ENCODE measurements around the gene CPT1C. TPM values are rescaled to one million over a fixed set of nuclear protein-coding genes. Genes with fewer than 3 reads are reported as not detected.
"Not testable (repeated sequence)": the region's sequence is repeated elsewhere in the genome, so short reads cannot be mapped to it uniquely, and the experiment has no call there.

CPT1C gene
- total RNA-seq, 1 donor from 2014 or later: 3.1 TPM

DNA sequence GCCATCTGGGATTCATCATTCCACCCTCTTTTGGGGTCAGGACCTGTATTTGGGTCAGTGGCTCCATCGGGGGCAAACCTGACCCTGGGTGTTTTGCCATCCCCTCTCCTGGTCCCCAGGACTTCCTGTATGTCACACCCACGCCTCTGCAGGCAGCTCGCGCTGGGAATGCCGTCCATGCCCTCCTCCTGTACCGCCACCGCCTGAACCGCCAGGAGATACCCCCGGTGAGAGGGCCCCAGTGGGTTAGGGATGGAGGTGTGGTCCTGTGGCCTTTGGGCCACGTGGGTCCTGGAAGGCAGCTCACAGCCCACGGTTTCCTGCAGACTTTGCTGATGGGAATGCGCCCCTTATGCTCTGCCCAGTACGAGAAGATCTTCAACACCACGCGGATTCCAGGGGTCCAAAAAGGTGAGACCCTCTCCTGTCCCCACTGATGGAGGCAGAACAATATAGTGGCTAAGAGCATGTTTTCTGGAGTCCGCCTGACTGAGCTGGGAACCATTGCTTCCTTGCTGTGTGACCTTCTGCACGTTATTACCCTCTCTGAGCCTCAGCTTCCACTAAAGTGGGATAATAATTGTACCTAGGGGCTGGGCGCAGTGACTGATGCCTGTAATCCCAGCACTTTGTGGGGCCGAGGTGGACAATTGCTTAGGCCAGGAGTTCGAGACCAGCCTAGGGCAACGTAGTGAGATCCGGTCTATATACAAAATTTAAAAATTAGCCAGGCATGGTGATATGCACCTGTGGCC, 14.1 kb downstream of the CPT1C start:
- no peak for DNase-seq (ENCODE audit: low spot score)

DNA sequence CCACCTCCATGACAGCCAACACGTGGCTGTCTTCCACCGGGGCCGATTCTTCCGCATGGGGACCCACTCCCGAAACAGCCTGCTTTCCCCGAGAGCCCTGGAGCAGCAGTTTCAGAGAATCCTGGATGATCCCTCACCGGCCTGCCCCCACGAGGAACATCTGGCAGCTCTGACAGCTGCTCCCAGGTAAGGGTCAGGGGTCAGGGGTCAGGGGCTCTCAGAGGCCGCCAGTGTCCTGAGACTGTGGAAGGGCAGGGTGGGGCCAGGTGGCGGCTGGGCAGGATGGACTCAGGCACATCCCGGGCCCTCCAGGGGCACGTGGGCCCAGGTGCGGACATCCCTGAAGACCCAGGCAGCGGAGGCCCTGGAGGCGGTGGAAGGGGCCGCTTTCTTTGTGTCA, 15.0 kb downstream of the CPT1C start:
- no peak for DNase-seq (ENCODE audit: low spot score)

DNA sequence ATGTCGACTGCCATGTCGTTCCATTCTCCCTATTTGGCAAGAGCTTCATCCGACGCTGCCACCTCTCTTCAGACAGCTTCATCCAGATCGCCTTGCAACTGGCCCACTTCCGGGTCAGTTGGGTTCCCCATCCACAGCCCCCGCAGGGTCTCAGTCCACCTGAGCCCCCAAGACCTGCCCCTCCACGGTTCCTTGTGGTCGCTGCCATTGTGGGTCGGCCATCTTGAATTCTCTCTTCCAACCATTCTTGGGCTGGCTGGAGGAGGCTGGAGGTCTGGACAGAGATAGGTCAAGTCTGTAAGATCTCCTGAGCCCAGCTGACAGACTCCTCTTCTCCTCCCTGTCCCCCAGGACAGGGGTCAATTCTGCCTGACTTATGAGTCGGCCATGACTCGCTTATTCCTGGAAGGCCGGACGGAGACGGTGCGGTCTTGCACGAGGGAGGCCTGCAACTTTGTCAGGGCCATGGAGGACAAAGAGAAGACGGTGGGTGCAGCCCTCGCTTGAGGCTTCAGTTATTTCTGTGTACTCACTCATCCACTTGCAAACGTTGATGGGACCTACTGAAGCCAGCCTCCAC, 19.5 kb downstream of the CPT1C start:
- DNase-seq (ENCODE audit: low spot score): no peak

DNA sequence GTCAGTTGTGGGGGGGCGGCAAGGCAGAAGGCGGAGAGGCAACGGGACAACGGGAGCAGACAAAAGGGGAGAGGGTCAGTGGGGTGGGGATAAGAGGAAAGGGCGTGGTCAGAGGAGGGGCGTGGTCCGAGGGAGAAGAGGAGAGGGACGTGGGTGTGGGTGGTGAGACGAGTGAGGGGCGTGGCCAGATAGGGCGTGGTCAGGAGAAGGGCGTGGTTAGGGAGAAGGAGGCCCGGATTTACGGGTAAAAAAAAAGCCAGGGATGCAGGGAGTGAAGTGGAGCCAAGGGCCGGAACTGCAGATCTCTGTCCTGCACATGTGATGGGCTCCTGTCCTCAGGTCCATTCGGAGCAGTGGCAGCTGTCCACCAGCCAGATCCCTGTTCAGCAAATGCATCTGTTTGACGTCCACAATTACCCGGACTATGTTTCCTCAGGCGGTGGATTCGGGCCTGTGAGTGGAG, 21.5 kb downstream of the CPT1C start:
- peak; percentile 55 for DNase-seq (ENCODE audit: low spot score)

DNA sequence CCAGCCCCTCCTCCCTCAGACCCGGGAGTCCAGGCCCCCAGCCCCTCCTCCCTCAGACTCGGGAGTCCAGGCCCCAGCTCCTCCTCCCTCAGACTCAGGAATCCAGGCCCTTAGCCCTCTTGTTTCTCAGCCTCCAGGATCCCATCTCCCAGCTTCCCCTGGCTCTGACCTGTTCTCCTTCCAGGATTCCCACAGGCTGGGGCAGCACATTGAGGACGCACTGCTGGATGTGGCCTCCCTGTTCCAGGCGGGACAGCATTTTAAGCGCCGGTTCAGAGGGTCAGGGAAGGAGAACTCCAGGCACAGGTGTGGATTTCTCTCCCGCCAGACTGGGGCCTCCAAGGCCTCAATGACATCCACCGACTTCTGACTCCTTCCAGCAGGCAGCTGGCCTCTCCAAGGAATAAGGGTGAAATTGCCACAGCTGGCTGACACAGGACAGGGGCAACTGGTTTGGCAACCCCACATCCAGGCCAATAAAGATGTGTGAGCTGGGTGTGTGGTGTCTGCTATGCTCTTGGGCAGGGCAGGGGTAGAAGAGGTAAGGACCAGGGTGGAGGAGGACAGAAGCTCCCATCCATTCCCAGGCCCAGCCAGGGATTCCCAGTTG, 22.4 kb downstream of the CPT1C start:
- DNase-seq (ENCODE audit: low spot score): no peak

DNA sequence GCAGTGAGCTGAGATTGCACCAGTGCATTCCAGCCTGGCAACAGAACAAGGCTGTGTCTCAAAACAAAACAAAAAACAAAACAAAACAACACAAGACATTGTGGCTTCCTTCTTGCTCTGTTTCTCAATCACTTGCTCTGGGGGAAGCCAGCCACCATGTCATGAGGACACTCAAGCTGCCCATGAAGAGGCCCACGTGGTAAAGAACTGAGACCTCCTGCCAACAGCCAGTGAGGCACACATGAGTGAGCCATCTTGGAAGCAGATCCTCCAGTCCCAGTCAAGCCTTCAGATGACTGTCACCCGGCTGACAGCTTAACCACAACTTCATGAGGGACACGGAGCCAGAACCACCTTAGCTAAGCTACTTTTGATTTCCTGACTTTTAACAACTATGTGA, 25.2 kb downstream of the CPT1C start:
- no peak for DNase-seq (ENCODE audit: low spot score)

DNA sequence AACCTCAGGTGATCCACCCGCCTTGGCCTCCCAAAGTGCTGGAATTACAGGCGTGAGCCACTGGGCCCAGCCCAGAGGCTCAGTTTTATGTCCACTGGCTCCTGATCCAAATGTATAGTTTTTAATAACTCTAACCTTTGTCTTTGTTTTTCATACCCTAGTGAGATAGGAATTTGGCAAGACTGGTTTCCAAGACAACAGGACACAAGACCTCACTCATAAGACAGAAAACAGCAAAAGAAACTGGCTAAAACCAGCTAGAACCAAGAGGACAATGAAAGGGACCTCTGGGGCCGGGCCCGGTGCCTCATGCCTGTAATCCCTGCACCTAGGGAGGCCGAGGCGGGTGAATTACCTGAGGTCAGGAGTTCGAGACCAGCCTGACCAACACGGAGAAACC, 27.6 kb downstream of the CPT1C start:
- DNase-seq (ENCODE audit: low spot score): no peak

DNA sequence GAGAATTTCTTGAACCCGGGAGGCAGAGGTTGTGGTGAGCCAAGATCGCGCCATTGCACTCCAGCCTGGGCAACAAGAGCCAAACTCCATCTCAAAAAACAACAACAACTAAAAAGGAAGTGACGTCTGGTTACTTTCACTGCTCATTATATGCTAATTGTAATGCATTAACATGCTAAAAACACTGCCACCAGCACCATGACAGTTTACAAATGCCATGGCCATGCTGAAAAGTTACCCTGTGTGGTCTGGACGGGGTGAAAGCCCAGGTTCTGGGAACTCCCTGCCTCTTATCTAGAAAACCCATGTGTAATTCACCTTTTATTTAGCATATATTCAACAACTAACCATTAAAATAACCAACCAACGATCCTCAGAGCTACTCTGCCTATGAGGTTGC, 28.1 kb downstream of the CPT1C start:
- DNase-seq (ENCODE audit: low spot score): no peak

DNA sequence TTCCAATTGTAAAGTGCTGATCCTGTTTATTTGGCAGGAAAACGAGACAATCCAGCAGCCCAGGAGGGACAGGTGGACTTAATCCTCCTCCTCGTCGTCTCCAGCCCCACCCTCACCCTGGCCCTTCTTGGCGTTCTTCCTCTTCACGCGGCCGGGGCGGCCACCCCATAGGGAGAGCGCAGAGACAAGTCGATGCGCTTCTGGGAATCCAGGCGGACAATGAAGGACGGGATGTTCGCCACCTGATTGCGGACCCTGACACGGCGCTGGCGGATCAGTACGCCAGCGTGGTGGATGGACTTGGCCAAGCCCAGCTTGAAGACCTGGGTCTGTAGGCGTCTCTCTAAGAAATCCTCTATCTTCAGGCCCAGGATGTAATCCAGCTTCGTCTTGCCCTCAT, 28.5 kb downstream of the CPT1C start:
- not testable (repeated sequence) for DNase-seq (ENCODE audit: low spot score)

DNA sequence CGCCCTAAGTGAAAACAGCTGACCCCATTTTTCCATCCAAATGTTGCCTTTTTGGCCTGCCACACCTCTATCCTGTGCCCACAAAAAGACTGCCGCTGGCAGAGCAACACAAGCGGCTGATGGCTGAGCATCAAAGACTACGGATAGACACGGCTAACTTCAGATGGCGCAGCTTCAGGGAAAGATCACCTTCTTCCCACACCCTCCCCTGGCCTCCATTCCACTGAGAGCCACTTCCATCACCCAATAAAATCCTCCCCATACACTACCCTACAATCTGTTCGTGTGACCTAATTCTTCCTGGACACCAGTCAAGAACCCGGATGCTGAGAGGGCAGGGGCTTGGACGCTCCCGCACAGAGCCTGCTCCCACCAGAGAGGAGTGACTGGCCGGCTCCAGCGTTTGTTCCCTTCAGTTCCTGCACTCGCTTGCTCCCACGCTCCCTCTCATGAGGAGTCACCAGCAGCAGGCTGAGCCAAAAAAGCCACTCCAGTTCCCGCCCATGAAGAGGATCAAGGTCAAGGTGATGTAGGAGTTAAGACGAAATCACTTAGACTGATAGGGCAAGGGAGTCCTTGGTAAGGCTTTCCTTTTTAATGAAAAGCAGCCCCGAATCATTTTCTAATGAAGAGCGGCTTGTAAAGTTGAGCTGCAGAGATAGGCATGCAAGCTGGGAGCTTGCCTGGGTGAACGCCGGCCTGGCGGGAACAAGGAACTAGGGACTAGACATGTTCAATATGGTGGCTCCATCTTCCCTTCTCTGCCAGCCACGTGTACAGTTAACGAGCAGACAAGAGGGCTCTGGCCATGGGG, 36.5 kb downstream of the CPT1C start:
- DNase-seq (ENCODE audit: low spot score): peak; percentile 52

DNA sequence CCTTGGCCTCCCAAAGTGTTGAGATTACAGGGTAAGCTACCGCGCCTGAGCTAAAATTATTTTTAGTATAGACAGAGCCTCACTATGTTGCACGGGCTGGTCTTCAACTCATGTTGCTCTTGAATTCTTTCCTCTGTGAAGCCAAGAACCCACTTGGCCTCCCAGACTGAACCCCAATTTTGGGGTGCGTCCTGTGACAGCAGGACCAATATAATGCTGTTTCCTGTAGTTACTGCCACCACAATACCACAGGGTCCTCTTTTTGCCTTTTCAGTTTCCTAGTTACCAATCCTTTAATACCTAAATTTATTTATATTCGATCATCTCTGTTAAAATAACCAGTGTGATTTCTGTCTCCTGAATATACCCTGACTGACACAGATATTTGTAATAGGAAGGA, 39.2 kb downstream of the CPT1C start:
- no peak for DNase-seq (ENCODE audit: low spot score)

DNA sequence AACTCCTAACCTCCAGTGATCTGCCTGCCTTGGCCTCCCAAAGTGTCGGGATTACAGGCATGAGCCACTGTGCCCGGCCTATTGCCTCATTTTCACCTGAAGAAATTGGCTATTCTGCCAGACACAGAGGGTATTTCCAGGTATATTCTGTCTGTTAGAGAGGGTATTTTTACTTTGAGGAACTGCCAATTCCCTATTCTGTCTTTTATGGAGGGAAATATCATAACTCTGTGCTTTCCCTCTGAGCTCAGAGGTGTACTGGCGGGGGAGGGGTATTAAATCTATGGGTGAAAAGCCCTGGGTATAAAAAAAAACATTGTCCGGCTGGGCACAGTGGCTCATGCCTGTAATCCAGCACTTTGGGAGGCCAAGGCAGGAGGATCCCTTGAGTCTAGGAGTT, 47.4 kb downstream of the CPT1C start:
- no peak for DNase-seq (ENCODE audit: low spot score)

DNA sequence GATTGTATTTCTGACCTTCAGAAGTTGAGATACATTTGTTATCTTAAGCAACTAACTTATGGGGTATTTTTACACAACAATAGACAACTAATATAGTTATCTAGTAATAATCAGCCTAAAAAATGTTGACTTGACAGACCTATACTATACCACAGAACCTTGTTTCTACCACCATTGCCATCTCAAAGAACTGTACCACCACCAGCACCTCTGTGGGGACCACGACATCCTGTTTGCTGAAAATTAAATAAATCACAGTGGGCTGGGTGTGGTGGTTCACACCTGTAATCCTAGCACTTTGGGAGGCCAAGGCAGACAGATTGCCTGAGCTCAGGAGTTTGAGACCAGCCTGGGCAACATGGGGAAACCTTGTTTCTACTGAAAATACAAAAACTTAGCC, 48.2 kb downstream of the CPT1C start:
- no peak for DNase-seq (ENCODE audit: low spot score)

DNA sequence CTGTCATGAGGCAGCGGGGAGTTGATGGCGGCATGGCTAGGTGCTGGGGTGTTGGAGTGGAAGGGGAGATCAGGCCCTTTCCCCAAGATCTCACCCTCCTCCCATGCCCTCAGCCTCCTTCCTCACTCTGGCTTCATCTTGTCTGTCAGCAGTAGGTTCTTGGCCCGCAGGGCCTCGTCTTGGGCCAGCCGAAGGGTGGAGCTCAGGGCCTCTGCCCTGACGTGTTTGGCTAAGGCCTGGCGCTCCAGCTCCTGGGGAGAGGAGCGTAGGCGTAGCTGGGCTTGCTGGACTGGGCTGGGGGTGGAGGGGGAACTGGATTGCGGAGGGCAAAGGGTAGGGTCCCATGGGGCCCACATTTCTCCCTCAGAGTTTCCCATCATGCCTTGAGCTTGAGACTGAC, 49.0 kb downstream of the CPT1C start:
- no peak for DNase-seq (ENCODE audit: low spot score)

DNA sequence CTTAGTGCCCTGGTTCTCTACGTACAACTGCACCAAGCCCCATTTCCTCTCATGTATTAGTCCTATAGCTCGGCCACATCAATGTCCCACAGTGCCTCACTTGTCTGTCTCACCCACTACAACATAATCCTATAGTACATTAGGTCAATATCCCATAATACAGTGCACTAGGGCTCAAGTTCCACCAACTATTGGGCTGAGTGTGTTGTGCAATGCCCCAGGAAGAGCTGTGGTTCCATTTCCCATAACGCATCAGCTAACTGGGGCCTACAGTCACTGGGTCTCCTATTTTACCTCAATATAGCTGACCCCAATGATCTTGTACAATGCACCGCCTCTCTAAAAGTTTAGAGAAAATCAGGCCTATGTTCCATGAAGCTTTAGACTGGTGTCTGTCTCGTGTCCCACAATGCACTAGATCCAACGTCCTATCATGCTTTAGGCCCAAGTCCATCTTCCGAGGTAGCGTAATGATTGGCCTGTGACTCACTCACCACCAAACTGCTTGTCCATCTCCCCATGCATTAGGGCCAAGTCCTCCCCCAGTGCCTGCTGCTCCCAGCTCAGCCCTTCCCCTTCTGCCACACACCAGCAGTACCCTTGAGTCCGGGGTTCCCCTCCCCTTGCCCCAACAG, 50.4 kb downstream of the CPT1C start:
- DNase-seq (ENCODE audit: low spot score): no peak

DNA sequence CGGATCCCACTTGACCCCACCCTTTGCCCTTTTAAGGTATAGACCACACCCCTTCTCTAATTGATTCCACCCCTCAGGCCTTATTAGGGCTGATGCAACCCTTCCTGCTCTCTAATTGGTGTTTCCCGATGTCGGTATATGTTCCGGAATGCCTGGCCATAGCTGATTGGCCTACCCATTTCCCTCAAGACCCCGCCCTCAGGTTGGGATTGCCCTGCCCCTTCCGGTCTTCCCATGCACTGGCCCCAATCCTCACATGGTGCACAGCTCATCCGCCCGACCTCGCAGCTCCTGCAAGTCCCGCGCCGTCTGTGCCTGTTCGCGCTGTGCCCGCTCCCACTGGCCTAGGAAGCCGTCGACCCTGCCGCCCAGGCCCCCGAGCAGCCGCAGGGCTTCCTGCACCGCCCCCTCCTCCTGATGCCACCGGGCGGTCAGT, 54.0 kb downstream of the CPT1C start:
- DNase-seq (ENCODE audit: low spot score): no peak

DNA sequence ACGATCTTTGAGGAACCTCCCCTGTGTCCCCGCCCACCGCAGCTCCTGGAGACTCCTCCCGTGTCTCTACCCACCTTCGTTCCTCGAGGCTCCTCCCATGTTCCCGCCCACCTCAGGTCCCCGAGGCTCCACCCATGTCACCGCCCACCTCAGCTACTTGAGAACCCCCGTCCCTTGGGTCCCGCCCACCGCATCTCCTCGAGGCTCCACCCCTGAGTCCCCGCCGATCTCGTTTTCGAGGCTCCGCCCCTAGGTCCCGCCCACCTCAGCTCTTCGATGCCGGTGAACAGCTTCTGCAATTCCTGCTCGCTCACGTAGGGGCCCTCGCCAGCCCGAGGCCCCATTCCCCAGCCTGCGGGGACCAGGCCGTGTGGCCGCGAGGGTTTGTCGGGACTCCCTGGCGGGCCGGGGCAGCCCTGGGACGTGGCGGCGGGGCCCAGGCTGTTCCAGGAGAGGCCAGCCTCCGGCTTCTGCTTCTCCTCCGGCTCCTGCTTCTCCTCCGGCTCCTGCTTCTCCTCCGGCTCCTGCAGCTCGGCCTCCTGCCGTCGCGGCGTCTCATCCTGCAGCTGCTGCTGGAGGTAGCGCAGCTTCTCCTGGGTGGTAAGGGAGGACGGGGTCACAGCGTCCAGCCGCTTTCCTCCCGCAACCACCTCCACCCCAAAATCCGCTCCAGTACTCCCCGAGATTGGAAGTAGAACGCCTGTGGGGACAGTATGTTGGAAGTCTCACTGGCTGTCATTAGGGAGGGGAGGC, 55.5 kb downstream of the CPT1C start:
- no peak for DNase-seq (ENCODE audit: low spot score)

DNA sequence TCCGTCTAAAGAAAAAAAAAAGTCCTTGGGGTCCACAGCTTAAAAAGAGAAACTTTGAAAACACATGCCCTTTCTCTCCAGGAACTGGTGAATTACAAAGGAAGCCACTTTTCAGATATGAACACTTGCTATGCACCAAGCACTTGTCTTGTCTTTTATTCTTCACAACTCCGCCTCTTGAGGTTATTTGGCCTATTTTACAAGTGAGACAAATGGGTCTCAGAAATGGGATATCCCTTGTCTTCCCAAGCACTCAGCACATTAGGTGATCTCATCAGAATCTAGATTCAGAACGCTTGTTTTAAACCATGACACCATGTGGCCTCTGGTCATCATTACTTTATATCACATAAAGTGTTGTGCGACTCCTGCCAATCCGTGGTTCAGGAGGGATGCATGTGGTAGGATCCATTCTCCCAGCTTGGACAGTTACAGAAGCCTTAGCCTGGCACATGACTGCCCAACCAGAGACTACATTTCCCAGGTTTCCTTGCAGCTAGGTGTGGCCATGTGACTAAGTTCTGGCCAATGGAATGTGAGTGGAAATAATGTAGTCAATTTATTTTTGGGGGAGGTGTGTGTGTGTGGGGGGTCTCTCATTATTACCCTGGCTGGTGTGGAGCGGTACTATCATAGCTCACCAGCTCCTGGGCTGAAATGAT, 58.3 kb downstream of the CPT1C start:
- no peak for DNase-seq (ENCODE audit: low spot score)

DNA sequence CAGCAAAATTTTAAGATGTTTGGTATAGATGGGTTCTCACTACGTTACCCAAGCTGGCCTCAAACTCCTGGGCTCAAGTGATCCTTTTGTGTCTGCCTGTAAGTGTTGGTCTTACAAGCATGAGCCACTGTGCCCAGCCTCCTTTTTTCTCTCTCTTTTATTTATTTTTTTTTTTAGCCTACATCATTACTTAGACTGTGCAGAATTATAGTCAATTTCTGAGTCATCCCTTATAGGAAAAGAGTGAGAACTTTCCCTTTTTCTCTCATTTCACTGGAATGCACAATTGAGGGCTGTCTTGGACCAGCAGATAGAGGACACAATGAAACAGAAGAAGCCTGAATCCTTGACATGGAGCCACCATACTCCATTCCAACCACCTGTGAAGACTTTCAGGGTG, 58.9 kb downstream of the CPT1C start:
- DNase-seq (ENCODE audit: low spot score): no peak

DNA sequence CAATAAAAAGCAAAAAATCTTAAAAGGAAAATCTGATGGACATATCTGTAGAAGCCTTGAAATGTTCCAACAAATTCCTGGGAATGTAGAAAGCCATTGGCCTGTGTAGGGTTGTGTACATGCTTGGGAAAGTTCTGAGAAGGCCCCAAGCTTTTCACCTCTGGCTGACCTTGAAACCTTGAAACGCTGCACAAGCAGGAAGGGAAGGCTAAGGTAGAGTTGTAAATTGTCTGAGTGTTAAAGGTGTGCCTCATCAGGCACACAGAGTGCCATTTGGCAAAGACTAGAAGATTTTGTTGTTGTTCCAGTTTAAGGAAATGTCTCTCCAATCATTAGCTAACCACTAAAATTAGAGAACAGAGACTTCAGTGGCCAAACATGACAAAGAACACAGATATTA, 61.8 kb downstream of the CPT1C start:
- no peak for DNase-seq (ENCODE audit: low spot score)

DNA sequence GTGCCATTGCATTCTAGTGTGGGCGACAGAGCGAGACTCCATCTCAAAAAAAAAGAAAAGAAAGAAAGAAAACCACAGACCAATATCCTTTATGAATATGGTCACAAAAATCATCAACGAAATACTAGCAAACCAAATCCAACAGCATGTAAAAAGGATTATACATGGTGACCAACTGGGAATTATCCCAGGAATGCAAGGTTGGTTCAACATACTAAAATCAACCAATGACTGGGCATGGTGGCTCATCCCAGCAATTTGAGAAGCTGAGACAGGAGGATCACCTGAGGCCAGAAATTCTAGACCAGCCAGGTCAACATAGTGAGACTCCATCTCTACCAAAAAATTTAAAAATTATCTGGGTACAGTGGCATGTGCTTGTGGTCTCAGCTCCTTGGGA, 65.0 kb downstream of the CPT1C start:
- no peak for DNase-seq (ENCODE audit: low spot score)

All from ureter (tissue), 1 donor.